Measurements from ENCODE around the gene KIF4B.
"Not testable (repeated sequence)": the region's sequence is repeated elsewhere in the genome, so short reads cannot be mapped to it uniquely, and the experiment has no call there.

The KIF4B gene

DNA sequence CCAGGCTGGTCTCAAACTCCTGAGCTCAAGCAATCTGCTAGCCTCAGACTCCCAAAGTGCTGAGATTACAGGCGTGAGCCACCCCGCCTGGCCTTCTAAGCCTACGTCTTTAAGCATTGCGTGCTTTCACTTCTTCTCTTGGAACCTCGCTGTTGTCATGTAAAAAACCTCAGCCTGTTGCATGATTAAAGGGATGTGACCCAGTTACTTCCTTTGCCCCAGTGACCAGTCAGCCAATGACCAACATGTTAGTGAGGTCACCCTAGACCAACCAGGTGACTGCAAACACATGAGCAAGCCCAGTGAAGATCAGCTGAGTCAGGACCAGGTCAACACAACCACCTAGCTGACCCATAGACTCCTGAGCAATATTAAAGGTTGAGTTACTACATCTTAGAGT, 10.5 kb downstream of the KIF4B start:
- Mint-ChIP-seq H3K27me3 (peaks cover 7% of the 10 kb centered on the region), H3K36me3 (no peaks in the 10 kb centered on the region), H3K4me3 (no peak overlapping the region), H3K27ac (no peak overlapping the region), H3K4me1 (no peaks in the 10 kb centered on the region), H3K9me3 (peaks cover 6% of the 10 kb centered on the region)
- no peak for DNase-seq (ENCODE audit: low spot score in 2 of 2)
- no peak for ATAC-seq (ENCODE audit: low read depth)

DNA sequence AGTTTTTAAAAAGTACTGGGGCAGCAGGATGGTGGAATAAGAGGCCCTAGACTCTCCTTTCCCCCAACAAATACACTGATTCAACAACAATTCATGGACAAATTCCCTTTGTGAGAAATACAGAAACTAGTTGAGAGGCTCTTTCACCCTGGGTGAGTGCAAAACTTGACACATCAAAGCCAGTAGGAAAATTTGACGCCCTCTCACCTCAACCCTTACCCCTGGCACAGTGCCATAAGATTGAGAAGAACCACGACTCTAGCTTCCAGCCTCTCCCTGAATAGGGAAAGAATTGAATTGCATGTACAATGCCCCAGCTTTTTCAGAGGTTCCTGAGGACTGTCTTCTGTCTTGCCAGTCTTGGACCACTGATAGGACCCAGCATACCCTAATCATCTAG, 12.3 kb downstream of the KIF4B start:
- H3K9me3 Mint-ChIP-seq, result peaks cover 6% of the 10 kb centered on the region
- H3K36me3 Mint-ChIP-seq, result no peaks in the 10 kb centered on the region
- peaks cover 7% of the 10 kb centered on the region for H3K27me3 Mint-ChIP-seq
- DNase-seq (ENCODE audit: low spot score in 2 of 2), result no peak
- no peak overlapping the region for H3K27ac Mint-ChIP-seq
- ATAC-seq (ENCODE audit: low read depth), result no peak
- H3K4me3 Mint-ChIP-seq, result no peak overlapping the region
- no peaks in the 10 kb centered on the region for H3K4me1 Mint-ChIP-seq

- H3K4me3 Mint-ChIP-seq, result no peak overlapping the region
- H3K27me3 Mint-ChIP-seq, result peaks cover 7% of the 10 kb centered on the region
- no peaks in the 10 kb centered on the region for H3K36me3 Mint-ChIP-seq
- no peaks in the 10 kb centered on the region for H3K4me1 Mint-ChIP-seq
- H3K9me3 Mint-ChIP-seq, result peaks cover 8% of the 10 kb centered on the region
- DNase-seq (ENCODE audit: low spot score in 2 of 2) (no peak), ATAC-seq (ENCODE audit: low read depth) (no peak)
- H3K27ac Mint-ChIP-seq, result no peak overlapping the region
Observed at GRCh38 chr5:155027993-155028629, 14.6 kb downstream of the KIF4B start.

GRCh38 chr5:155029240-155029639, 15.7 kb downstream of the KIF4B start:
- ATAC-seq (ENCODE audit: low read depth), result no peak
- Mint-ChIP-seq H3K4me3 (no peak overlapping the region), H3K36me3 (no peaks in the 10 kb centered on the region), H3K27ac (no peak overlapping the region), H3K9me3 (peaks cover 8% of the 10 kb centered on the region), H3K27me3 (peaks cover 5% of the 10 kb centered on the region), H3K4me1 (no peaks in the 10 kb centered on the region)
- no peak for DNase-seq (ENCODE audit: low spot score in 2 of 2)

DNA sequence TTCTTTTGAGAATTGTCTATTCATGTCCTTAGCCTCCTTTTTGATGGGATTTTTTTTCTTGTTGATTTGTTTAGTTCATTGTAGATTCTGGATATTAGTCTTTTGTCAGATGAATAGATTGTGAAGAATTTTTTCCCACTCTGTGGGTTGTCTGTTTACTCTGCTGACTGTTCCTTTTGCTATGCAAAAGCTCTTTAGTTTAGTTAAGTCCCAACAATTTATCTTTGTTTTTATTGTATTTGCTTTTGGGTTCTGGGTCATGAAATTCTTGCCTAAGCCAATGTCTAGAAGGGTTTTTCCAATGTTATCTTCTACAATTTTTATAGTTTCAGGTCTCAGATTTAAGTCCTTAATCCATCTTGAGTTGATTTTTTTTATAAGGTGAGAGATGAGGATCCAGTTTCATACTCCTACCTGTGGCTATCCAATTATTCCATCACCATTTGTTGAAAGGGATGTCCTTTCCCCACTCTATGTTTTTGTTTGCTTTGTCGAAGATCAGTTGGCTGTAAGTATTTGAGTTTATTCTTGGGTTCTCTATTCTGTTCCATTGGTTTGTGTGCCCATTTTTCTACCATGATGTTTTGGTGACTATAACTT, 20.7 kb downstream of the KIF4B start:
- not testable (repeated sequence) for H3K36me3 Mint-ChIP-seq; H3K9me3 Mint-ChIP-seq; ATAC-seq (ENCODE audit: low read depth); H3K27ac Mint-ChIP-seq; H3K4me3 Mint-ChIP-seq; H3K27me3 Mint-ChIP-seq; DNase-seq (ENCODE audit: low spot score in 2 of 2); H3K4me1 Mint-ChIP-seq

GRCh38 chr5:155035087-155035486, 21.5 kb downstream of the KIF4B start:
- H3K9me3 Mint-ChIP-seq; H3K36me3 Mint-ChIP-seq; ATAC-seq (ENCODE audit: low read depth); H3K27me3 Mint-ChIP-seq; H3K4me1 Mint-ChIP-seq; H3K27ac Mint-ChIP-seq; DNase-seq (ENCODE audit: low spot score in 2 of 2); H3K4me3 Mint-ChIP-seq: not testable (repeated sequence)

- Mint-ChIP-seq H3K4me1 (no peaks in the 10 kb centered on the region), H3K4me3 (no peak overlapping the region), H3K36me3 (no peaks in the 10 kb centered on the region), H3K9me3 (peaks cover 1% of the 10 kb centered on the region), H3K27me3 (peaks cover 12% of the 10 kb centered on the region), H3K27ac (no peak overlapping the region)
- ATAC-seq (ENCODE audit: low read depth) (no peak), DNase-seq (ENCODE audit: low spot score in 2 of 2) (no peak)
Observed at GRCh38 chr5:155040984-155041653, 27.6 kb downstream of the KIF4B start.

DNA sequence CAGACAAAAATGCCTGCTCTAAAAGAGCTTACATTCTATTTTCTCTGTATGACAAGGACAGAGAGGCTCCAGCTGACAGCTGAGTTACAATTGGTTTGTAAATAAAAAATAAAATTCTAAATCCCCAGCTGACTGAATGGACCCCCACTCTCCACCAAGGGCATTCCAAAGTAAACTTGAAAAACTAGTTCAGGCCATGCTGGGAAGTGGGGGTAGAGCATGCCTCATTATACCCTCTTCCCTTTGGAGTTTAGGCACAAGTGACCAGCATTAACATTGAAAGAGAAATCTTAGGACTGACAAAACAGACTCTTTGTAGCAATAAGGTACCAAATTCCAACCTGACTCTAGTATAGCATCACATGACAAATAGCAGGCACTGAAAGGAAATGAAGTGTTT, 31.0 kb downstream of the KIF4B start:
- Mint-ChIP-seq H3K4me3 (no peak overlapping the region), H3K9me3 (no peaks in the 10 kb centered on the region), H3K4me1 (no peaks in the 10 kb centered on the region), H3K27ac (no peak overlapping the region), H3K27me3 (peaks cover 16% of the 10 kb centered on the region), H3K36me3 (no peaks in the 10 kb centered on the region)
- DNase-seq (ENCODE audit: low spot score in 2 of 2) (no peak), ATAC-seq (ENCODE audit: low read depth) (no peak)

DNA sequence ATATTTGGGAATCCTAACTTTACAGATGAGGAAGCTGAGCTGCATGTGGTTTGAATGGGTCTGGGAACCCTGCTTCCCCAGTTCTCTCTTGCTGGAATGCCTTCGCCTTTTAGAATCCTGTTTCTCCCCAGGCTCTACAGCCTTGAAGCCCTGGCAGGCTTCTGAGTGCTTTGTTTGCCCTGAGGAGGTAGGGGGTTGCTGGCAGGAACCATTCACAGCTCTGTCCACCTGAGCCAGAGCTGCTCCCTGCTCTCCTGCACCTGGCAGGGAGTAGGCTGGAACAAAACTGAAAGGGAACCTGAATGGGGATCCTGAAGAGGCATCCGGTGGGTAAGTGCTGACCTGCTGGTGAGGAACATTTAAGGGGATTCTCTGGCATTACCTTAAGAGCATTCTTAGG, 33.0 kb downstream of the KIF4B start:
- Mint-ChIP-seq H3K27me3 (peaks cover 14% of the 10 kb centered on the region), H3K4me3 (no peak overlapping the region)

DNA sequence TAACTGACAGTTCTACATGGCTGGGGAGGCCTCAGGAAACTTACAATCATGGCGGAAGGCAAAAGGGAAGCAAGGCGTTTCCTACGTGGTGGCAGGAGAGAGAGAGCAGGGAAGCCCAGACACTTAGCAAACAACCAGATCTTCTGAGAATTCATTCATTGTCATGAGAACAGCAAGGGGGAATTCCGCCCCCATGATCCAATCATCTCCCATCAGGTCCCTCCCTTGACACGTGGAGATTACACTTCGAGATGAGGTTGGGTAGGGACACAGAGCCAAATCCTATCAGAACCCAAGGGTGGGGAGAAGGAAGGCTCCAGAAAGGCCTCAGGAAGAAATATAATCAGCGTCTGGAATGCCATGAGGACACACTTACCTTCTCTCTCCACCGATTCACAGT, 34.3 kb downstream of the KIF4B start:
- ATAC-seq (ENCODE audit: low read depth), result no peak
- Mint-ChIP-seq H3K4me3 (no peak overlapping the region), H3K36me3 (no peaks in the 10 kb centered on the region), H3K27ac (no peak overlapping the region), H3K27me3 (peaks cover 14% of the 10 kb centered on the region), H3K9me3 (no peaks in the 10 kb centered on the region), H3K4me1 (no peaks in the 10 kb centered on the region)
- DNase-seq (ENCODE audit: low spot score in 2 of 2), result no peak

More for the DNA sequence above, 33.0 kb downstream of the KIF4B start:
- H3K36me3 Mint-ChIP-seq, result no peaks in the 10 kb centered on the region
- no peaks in the 10 kb centered on the region for H3K9me3 Mint-ChIP-seq
- DNase-seq (ENCODE audit: low spot score in 2 of 2) (no peak), ATAC-seq (ENCODE audit: low read depth) (no peak)
- no peak overlapping the region for H3K27ac Mint-ChIP-seq
- H3K4me1 Mint-ChIP-seq, result no peaks in the 10 kb centered on the region

DNA sequence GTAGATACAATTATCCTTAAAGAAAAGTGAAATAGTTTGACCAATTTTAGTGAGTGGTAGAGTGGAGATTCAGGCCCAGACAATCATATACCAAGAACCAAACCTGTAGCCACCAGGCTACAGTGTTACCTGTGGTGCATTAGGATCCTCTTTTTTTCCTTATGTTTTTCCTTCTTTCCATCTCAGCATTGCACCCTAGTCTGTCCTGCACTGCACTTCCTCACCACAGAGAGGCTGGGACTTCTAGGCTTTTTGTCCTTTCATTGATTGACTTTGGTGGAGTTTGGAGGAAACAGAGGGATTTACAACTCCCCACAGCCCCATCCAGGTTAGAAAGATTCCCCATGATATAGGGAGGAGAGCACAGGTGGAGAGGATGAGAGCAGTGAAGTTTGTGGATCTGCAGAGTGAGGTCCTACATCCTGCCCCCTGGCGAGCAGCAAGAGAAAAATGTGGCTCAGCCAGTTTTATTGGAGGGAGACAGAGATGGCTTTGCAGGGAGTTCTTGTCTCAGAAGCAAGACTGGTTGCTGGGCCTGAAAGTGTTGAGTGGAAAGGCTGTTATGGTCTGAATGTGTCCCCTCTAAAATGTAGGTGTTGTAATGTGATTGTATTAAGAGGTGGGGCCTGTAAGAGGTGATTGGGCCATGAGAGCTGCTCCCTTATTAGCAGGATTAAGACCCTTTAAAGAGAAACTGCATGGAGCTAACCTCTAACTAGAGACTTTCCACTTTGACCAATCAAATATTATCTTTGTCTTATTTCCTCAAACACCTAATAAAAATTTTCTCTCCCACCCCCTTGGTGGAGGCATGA, 36.2 kb downstream of the KIF4B start:
- no peak for ATAC-seq (ENCODE audit: low read depth)
- no peaks in the 10 kb centered on the region for H3K36me3 Mint-ChIP-seq
- H3K4me3 Mint-ChIP-seq, result no peak overlapping the region
- peaks cover 10% of the 10 kb centered on the region for H3K27me3 Mint-ChIP-seq
- H3K4me1 Mint-ChIP-seq, result no peaks in the 10 kb centered on the region
- no peak for DNase-seq (ENCODE audit: low spot score in 2 of 2)
- H3K27ac Mint-ChIP-seq, result no peak overlapping the region
- H3K9me3 Mint-ChIP-seq, result no peaks in the 10 kb centered on the region

GRCh38 chr5:155050384-155051019, 36.9 kb downstream of the KIF4B start:
- ATAC-seq (ENCODE audit: low read depth) (no peak), DNase-seq (ENCODE audit: low spot score in 2 of 2) (no peak)
- H3K4me3 Mint-ChIP-seq, result no peak overlapping the region
- H3K27ac Mint-ChIP-seq, result no peak overlapping the region
- peaks cover 6% of the 10 kb centered on the region for H3K27me3 Mint-ChIP-seq
- no peaks in the 10 kb centered on the region for H3K9me3 Mint-ChIP-seq
- H3K36me3 Mint-ChIP-seq, result no peaks in the 10 kb centered on the region
- H3K4me1 Mint-ChIP-seq, result no peaks in the 10 kb centered on the region

DNA sequence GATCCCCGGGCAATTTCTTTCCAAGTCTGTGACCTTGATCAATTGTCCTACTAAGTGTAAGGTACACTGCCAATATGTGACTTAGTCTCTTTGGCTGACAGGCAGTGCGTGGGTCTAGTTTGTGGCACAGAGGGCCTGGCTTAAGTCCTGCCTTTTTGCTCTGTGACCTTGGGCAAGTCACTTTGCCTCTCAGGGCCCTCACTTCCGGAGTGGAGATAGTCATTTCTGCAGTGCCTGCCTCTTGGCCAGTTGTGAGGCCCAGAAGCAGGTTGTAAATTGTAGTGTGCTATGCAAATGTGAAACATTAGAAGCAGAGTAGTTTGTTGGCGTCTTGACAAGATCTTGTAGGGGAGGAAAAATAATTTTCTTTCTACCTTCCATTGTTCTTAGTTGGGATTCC, 39.0 kb downstream of the KIF4B start:
- ATAC-seq (ENCODE audit: low read depth) (no peak), DNase-seq (ENCODE audit: low spot score in 2 of 2) (no peak)
- Mint-ChIP-seq H3K27me3 (no peaks in the 10 kb centered on the region), H3K27ac (no peak overlapping the region), H3K4me3 (no peak overlapping the region), H3K36me3 (no peaks in the 10 kb centered on the region), H3K4me1 (no peaks in the 10 kb centered on the region), H3K9me3 (no peaks in the 10 kb centered on the region)

- Mint-ChIP-seq H3K9me3 (no peaks in the 10 kb centered on the region), H3K4me1 (no peaks in the 10 kb centered on the region), H3K4me3 (no peak overlapping the region), H3K27ac (no peak overlapping the region), H3K36me3 (no peaks in the 10 kb centered on the region), H3K27me3 (no peaks in the 10 kb centered on the region)
- no peak for ATAC-seq (ENCODE audit: low read depth)
- DNase-seq (ENCODE audit: low spot score in 2 of 2), result no peak
Observed at GRCh38 chr5:155053501-155053900, 39.9 kb downstream of the KIF4B start.
